ENCODE data around the gene FAM216B. TPM values are rescaled to one million over a fixed set of nuclear protein-coding genes. Genes with fewer than 3 reads are reported as not detected.

The FAM216B gene
- total and polyA plus RNA-seq, 2 of the 13 experiments (the other 11 are each of a cell fraction or from before 2014, with no cell fraction given) = not detected

DNA sequence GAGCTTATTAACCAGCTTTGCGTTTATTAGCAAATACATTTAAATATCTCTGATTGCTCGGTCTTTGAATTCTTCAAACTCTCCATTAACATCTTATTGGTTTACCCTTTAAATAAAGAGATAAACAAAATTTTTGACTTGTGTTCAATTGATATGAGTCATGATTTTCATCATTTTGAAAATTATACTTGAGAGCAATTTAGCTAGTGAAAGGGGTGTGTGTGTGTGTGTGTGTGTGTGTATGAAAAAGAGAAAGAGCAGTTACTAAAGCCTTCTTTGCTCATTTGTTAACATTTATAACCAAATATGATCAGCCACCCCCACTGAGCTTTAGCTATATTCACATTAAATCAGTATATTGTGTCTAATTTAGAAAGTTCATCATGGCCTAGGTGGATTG is 48.3 kb upstream of the FAM216B start:
- H3K27ac ChIP-seq (ENCODE audit: extremely low read length, insufficient read depth, low read length) = no peak overlapping the region
- no peaks in the 10 kb centered on the region for H3K9me3 ChIP-seq (ENCODE audit: low read length)
- H3K9ac ChIP-seq (ENCODE audit: insufficient read depth, low read depth, low read length) = no peak overlapping the region
- CTCF ChIA-PET (ENCODE audit: low intra/inter-chr PET ratio, low total read pairs) = no interaction called here
- intact Hi-C loops (cut with micrococcal nuclease; ENCODE audit: unreplicated experiment) = no loop called here
- in situ Hi-C loops (cut with HindIII; ENCODE audit: extremely low pct_ligation_motif_present, low pct_unique_long_range_greater_than_20kb) = no loop called here
- no peak for ATAC-seq
- no peak for DNase-seq (ENCODE audit: low spot score)
- no peaks in the 10 kb centered on the region for H3K27me3 ChIP-seq (ENCODE audit: control insufficient read depth in 1 of 2, insufficient read depth in 2 of 2, low read length in 2 of 2)
- TF ChIP-seq CAMTA2 (CRISPR knock-in tag; IDR thresholded peaks at IDR 0.05; ENCODE audit: borderline replicate concordance) (no peak), CBX1 (IDR thresholded peaks at IDR 0.05; ENCODE audit: low read depth) (no peak), NFRKB (IDR thresholded peaks at IDR 0.05) (no peak), SP5 (CRISPR knock-in tag; IDR thresholded peaks at IDR 0.05; ENCODE audit: borderline replicate concordance, low read depth) (no peak), ESRRA (CRISPR knock-in tag; IDR thresholded peaks at IDR 0.05; ENCODE audit: low read depth) (no peak), ZNF235 (CRISPR knock-in tag; IDR thresholded peaks at IDR 0.05; ENCODE audit: borderline replicate concordance) (no peak), PLSCR1 (CRISPR knock-in tag; IDR thresholded peaks at IDR 0.05; ENCODE audit: borderline replicate concordance) (no peak), CTCF (CRISPR knock-in tag; IDR thresholded peaks at IDR 0.05) (no peak), ARID2 (CRISPR knock-in tag; IDR thresholded peaks at IDR 0.05; ENCODE audit: borderline replicate concordance) (no peak), ZNF513 (CRISPR knock-in tag; conservative IDR thresholded peaks at IDR 0.05) (no peak), POLR2AphosphoS2 (IDR thresholded peaks at IDR 0.05; ENCODE audit: low read depth, low read length) (no peak), EED (CRISPR knock-in tag; IDR thresholded peaks at IDR 0.05) (no peak), ZBTB7A (CRISPR knock-in tag; IDR thresholded peaks at IDR 0.05) (no peak), XBP1 (CRISPR knock-in tag; IDR thresholded peaks at IDR 0.05) (no peak)
- TF ChIP-seq, protein P1, sequence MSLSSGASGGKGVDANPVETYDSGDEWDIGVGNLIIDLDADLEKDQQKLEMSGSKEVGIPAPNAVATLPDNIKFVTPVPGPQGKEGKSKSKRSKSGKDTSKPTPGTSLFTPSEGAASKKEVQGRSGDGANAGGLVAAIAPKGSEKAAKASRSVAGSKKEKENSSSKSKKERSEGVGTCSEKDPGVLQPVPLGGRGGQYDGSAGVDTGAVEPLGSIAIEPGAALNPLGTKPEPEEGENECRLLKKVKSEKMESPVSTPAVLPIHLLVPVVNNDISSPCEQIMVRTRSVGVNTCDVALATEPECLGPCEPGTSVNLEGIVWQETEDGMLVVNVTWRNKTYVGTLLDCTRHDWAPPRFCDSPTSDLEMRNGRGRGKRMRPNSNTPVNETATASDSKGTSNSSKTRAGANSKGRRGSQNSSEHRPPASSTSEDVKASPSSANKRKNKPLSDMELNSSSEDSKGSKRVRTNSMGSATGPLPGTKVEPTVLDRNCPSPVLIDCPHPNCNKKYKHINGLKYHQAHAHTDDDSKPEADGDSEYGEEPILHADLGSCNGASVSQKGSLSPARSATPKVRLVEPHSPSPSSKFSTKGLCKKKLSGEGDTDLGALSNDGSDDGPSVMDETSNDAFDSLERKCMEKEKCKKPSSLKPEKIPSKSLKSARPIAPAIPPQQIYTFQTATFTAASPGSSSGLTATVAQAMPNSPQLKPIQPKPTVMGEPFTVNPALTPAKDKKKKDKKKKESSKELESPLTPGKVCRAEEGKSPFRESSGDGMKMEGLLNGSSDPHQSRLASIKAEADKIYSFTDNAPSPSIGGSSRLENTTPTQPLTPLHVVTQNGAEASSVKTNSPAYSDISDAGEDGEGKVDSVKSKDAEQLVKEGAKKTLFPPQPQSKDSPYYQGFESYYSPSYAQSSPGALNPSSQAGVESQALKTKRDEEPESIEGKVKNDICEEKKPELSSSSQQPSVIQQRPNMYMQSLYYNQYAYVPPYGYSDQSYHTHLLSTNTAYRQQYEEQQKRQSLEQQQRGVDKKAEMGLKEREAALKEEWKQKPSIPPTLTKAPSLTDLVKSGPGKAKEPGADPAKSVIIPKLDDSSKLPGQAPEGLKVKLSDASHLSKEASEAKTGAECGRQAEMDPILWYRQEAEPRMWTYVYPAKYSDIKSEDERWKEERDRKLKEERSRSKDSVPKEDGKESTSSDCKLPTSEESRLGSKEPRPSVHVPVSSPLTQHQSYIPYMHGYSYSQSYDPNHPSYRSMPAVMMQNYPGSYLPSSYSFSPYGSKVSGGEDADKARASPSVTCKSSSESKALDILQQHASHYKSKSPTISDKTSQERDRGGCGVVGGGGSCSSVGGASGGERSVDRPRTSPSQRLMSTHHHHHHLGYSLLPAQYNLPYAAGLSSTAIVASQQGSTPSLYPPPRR (CRISPR knock-in tag; IDR thresholded peaks at IDR 0.05; ENCODE audit: borderline replicate concordance) = no peak
- no peak for FAIRE-seq
- 3% methylated on average over 2 of the region's 2 CpGs for WGBS (ENCODE audit: low lambda C conversion rate)
- no peaks in the 10 kb centered on the region for H3K36me3 ChIP-seq (replicated peaks in 1 of 2; ENCODE audit: control insufficient read depth in 1 of 2, insufficient read depth in 2 of 2, low read length in 2 of 2)
- BruUV-seq (replicated peaks) = no TSS peak
- POLR2A ChIA-PET = no interaction called here
- H3K4me2 ChIP-seq (ENCODE audit: low read depth, low read length) = no peak overlapping the region
- H3K79me2 ChIP-seq (ENCODE audit: insufficient read depth, low read length) = no peaks in the 10 kb centered on the region
- H4K20me1 ChIP-seq (ENCODE audit: insufficient read depth, low read length) = no peaks in the 10 kb centered on the region
- H3K4me1 ChIP-seq (ENCODE audit: insufficient read depth, low read length) = no peaks in the 10 kb centered on the region
- no peak overlapping the region for H3K4me3 ChIP-seq (replicated peaks in 1 of 3; ENCODE audit: insufficient read depth in 1 of 3, low read depth in 2 of 3, low read length in 3 of 3)
- no peak overlapping the region for H2AFZ ChIP-seq (ENCODE audit: low read length)

Data from HepG2 (cell line).